ENCODE data around the gene ABCF3. TPM values are rescaled to one million over a fixed set of nuclear protein-coding genes. Genes with fewer than 3 reads are reported as not detected.

ABCF3 gene
- total and polyA plus RNA-seq, 10 donors = 35.3 to 90.7 (median 68.5) TPM

GRCh38 chr3:184169896-184170875, 15.8 kb upstream of the ABCF3 start:
- H3K4me1 ChIP-seq = peaks cover 0 to 12% (median 7%) of the 10 kb centered on the region in 6 donors
- intact Hi-C loops (cut with DNase I; ENCODE audit: low total_unique reads) = no loop called here
- H3K4me3 ChIP-seq = no peak overlapping the region
- no peak overlapping the region for H3K27ac ChIP-seq
- H3K27me3 ChIP-seq (replicated peaks in 1 of 7) = no peaks in the 10 kb centered on the region
- H3K36me3 ChIP-seq = peaks cover 0 to 78% (median 72%) of the 10 kb centered on the region in 6 donors
- no peaks in the 10 kb centered on the region for H3K9me3 ChIP-seq
- 92 to 97% (median 95%) methylated on average over 47 to 66 of the region's 66 CpGs for WGBS, 5 donors
- peak; percentile 79 for DNase-seq
- no peak for TF ChIP-seq POLR2A (IDR thresholded peaks at IDR 0.05)

GRCh38 chr3:184171562-184171961, 14.4 kb upstream of the ABCF3 start:
- H3K36me3 ChIP-seq = peaks cover 0 to 64% (median 59%) of the 10 kb centered on the region in 6 donors
- H3K27me3 ChIP-seq (replicated peaks in 1 of 7) = no peaks in the 10 kb centered on the region
- no peak for TF ChIP-seq CTCF (IDR thresholded peaks at IDR 0.05 in 8 of 11, conservative IDR thresholded peaks at IDR 0.05 in 3 of 11)
- no peak for TF ChIP-seq POLR2AphosphoS5 (IDR thresholded peaks at IDR 0.05)
- no peak for TF ChIP-seq POLR2A (IDR thresholded peaks at IDR 0.05)
- 71 to 88% (median 83%) methylated on average over 9 of the region's 9 CpGs for WGBS, 5 donors
- intact Hi-C loops (cut with DNase I; ENCODE audit: low total_unique reads) = no loop called here
- H3K4me3 ChIP-seq = no peak overlapping the region
- no peak overlapping the region for H3K27ac ChIP-seq
- DNase-seq = peak; percentile 64
- H3K9me3 ChIP-seq = no peaks in the 10 kb centered on the region
- H3K4me1 ChIP-seq = peaks cover 14 to 25% (median 19%) of the 10 kb centered on the region in 6 donors

- WGBS, 5 donors = 88 to 95% (median 93%) methylated on average over 5 of the region's 5 CpGs
- H3K4me1 ChIP-seq = peaks cover 26 to 38% (median 32%) of the 10 kb centered on the region in 6 donors
- DNase-seq = no peak
- no peak overlapping the region for H3K4me3 ChIP-seq
- peaks cover 0 to 64% (median 53%) of the 10 kb centered on the region in 6 donors for H3K36me3 ChIP-seq
- H3K9me3 ChIP-seq = no peaks in the 10 kb centered on the region
- no peaks in the 10 kb centered on the region for H3K27me3 ChIP-seq (replicated peaks in 1 of 7)
- intact Hi-C loops (cut with DNase I; ENCODE audit: low total_unique reads) = no loop called here
- H3K27ac ChIP-seq = no peak overlapping the region
- TF ChIP-seq CTCF (IDR thresholded peaks at IDR 0.05 in 8 of 11, conservative IDR thresholded peaks at IDR 0.05 in 3 of 11) = no peak
- TF ChIP-seq POLR2AphosphoS5 (IDR thresholded peaks at IDR 0.05) = no peak
- no peak for TF ChIP-seq POLR2A (IDR thresholded peaks at IDR 0.05)
Observed at GRCh38 chr3:184172681-184173373, 13.2 kb upstream of the ABCF3 start.

GRCh38 chr3:184173374-184173722, 12.7 kb upstream of the ABCF3 start:
- no peak for TF ChIP-seq POLR2AphosphoS5 (IDR thresholded peaks at IDR 0.05)
- TF ChIP-seq CTCF (IDR thresholded peaks at IDR 0.05 in 8 of 11, conservative IDR thresholded peaks at IDR 0.05 in 3 of 11) = no peak
- TF ChIP-seq POLR2A (IDR thresholded peaks at IDR 0.05) = no peak
- peak overlapping the region in 2 of 8 donors; percentile 96 to 97 for H3K27ac ChIP-seq
- peaks cover 28 to 43% (median 37%) of the 10 kb centered on the region in 6 donors for H3K4me1 ChIP-seq
- no peak overlapping the region for H3K4me3 ChIP-seq
- H3K9me3 ChIP-seq = no peaks in the 10 kb centered on the region
- no peaks in the 10 kb centered on the region for H3K27me3 ChIP-seq (replicated peaks in 1 of 7)
- intact Hi-C loops (cut with DNase I; ENCODE audit: low total_unique reads) = no loop called here
- peaks cover 0 to 64% (median 53%) of the 10 kb centered on the region in 6 donors for H3K36me3 ChIP-seq
- 92 to 97% (median 97%) methylated on average over 2 of the region's 2 CpGs for WGBS, 5 donors
- no peak for DNase-seq
